Activated T-cell treated with anti-CD3 and anti-CD28 coated beads, Interleukin-2, amount 50 U/mL, for 48 hours (primary cell): Measurements from ENCODE around the gene CD46.
"Not testable (repeated sequence)": the region's sequence is repeated elsewhere in the genome, so short reads cannot be mapped to it uniquely, and the experiment has no call there.

Experiments
- DNase-seq, 2 experiments: peaks; one replicate each; pipeline ENCODE4 v3.0.0-alpha.2; 2020

Gene CD46

DNA sequence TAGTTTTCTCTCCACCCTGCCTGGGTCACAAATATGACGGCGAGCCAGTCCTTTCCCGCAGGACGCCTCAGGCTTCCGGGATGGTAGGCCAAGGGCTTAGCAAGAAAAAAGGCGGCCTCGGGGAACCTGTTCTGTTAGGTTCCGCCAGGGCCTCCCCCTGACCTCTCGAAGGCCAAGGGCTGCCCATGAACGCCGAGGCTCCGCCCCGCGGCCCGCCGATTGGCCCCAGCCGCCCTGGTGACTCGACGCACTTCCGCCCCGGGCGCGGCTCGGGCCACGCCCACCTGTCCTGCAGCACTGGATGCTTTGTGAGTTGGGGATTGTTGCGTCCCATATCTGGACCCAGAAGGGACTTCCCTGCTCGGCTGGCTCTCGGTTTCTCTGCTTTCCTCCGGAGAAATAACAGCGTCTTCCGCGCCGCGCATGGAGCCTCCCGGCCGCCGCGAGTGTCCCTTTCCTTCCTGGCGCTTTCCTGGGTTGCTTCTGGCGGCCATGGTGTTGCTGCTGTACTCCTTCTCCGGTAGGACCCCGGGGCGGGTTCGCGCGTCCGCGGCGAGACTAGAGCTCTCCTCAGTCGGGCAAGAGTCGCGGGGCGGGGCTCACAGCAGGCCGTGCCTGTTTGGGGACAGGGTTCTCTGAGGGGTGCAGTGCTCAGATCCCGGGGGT lies at the start of gene CD46:
TSS of gene CD46 (plus strand) at position 265 of the 666 bp plus-strand sequence. CDS start at position 424, 159 bp downstream.
- DNase-seq, result peak; percentile 95 to 96

GRCh38 chr1:207702317-207702716 lies 49.5 kb upstream of the CD46 start:
- DNase-seq, result no peak

GRCh38 chr1:207703712-207704111 lies 48.1 kb upstream of the CD46 start:
- DNase-seq, result no peak

- DNase-seq, result not testable (repeated sequence)
Measured at GRCh38 chr1:207708004-207708403, 43.9 kb upstream of the CD46 start.

DNA sequence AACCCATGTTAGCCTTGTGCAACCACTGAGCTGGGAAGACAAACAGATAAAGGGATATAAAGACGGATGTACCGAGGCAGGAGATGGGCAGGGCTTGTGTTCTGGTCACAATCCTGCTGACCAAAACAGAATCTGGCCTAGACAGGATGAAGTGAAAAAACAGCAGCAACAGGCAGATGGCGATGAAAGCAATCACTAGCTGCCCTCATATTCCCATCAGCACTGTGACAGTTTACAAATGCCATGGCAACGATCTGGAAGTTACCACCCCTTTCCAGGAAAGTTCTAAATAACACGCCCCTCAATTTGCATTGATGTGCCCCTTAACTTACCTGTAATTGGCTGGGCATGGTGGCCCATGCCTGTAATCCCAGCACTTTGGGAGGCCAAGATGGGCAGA lies 40.6 kb upstream of the CD46 start:
- DNase-seq, result no peak

GRCh38 chr1:207712701-207713100 lies 39.2 kb upstream of the CD46 start:
- DNase-seq, result not testable (repeated sequence)

- DNase-seq, result no peak
Measured at GRCh38 chr1:207713529-207713928, 38.3 kb upstream of the CD46 start.

DNA sequence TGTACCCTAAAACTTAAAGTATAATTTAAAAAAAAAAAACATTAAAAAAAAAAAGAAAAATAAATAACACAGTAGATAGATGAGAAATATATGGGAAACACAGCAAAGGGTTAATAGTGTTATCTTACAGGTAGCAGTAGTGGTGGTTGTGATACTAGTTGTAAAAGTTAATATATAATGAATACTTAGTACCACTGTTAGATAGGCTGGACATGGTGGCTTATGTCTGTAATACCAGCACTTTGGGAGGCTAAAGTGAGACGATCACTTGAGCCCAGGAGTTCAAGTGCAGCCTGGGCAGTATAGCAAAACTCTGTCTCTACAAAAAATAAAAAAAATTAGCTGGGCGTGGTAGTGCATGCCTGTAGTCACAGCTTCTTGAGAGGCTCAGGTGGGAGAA lies 32.6 kb upstream of the CD46 start:
- DNase-seq, result no peak

DNA sequence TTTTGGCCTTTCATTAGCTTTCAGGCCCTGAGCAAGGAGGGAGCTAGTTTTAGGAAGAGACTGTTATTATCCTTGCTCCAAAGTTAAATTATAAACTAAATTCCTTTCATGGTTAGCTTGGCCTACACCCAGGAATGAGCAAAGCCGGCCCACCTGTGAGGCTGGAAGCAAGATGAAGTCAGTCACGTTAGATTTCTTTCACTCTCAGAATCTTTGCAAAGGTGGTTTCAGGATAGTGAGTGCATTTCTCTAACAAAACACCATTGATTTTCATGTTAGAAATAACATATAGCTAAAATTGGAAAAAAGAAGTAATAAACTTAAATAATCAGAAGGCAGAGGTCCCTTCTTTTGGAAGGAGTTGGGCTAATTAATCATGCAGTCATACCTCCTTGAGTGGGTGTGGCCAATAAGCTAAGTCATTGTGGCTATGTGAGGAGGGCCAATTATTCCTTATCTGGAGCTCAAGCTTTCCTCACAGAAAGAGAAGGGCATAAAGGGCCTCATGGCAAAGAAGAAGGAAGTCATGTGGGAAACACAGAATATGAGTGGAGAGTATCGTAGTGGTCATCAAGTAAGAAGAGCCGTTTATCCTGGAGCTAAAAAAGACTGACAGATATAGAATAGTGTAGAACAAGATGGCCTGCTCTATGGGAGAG lies 23.5 kb upstream of the CD46 start:
- not testable (repeated sequence) for DNase-seq

- DNase-seq, result not testable (repeated sequence)
Measured at GRCh38 chr1:207737503-207738157, 14.2 kb upstream of the CD46 start.

GRCh38 chr1:207738158-207738659 lies 13.6 kb upstream of the CD46 start:
- DNase-seq, result not testable (repeated sequence)

DNA sequence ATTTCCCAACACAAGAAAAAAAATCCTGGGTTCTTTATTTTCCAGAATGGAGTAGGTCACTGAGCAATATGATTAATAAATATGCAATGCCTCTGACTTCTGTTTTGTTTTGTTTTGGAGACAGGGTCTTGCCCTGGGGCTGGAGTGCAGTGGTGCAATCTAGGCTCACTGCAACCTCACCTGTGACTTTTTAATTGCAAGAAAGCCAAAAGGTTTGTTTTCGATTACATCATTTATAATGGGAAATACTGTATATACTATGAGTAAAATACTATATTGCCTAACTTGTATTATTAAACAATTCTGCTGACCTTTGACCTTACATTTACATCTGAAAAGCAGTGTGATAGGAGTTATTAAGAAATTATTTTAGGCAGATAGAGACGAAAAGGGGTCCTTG lies 11.6 kb upstream of the CD46 start:
- DNase-seq, result no peak

DNA sequence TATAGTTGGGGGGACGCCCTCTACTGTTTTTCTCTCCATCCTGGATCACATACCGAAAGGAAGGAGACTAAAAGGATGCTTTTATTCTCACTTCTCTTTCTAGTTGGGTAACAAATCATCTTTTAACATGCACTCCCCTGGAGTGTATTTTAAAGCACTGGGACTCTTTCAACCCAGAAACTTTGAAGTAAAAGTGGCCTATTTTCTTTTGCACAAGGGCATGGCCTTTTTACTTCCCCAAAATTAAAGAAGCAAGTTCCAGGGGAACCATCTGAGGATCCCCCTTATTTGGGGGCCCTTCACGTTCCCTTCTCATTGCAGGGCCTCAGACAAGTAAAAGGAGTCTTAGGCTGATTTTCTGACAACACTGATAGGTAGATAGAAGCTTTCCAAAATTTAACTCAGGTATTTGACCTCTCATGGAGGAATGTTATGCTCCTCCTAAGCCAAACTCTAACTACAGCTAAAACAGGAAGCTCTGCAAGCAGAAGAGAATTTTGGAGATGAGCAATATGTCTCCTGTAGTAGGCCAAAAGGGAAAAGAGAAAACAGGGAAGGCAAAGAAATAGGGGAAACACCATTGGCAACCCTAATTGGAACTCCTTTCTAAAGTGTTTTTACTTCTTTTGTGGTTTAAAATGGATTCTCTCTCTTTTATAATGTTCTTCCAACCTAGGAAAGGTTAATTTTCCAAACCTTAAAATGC lies 8.9 kb upstream of the CD46 start:
- DNase-seq, result no peak

DNA sequence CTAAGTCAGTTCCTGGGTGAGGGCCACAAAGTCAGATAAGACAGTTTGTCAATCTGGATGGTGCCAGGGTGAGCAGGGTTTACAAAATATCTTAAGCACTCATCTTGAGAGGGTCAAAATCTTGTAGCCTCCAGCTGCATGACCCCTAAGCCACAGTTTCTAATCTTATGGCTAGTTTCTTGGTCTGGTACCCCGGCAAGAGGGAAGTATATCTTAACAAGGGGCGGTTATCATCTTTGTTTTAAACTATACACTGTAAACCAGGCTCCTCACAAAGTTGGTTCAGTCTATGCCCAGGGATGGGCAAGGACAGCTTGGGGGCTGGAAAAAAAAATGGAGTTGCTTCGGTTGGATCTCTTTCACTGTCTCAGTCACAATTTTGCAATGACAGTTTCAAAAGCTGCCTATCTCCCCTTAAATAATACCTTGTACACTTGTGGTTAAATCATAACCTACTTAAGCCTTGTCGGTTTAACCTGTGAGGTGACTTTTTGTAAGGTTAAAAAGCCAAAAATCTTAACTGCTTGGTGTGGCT lies 7.8 kb upstream of the CD46 start:
- DNase-seq, result no peak

DNA sequence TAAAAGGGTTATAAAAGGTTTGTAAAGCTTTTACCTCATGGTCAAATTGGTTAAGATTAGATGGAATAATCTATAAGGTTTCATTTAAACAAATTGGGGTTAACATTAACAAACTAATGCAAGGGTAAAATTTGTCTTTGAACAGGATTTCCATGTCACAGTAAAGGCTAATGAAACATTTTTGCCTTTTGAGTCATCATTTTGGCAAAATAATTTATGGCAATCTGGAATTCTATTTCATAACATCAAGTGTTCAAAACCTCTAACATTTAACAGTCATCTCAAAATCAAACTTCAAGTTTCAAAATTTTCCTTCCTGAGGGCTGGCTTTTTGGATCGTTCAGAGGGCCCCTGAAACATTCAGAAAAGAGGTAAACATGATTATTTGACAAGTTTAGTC lies 6.6 kb upstream of the CD46 start:
- DNase-seq, result no peak

DNA sequence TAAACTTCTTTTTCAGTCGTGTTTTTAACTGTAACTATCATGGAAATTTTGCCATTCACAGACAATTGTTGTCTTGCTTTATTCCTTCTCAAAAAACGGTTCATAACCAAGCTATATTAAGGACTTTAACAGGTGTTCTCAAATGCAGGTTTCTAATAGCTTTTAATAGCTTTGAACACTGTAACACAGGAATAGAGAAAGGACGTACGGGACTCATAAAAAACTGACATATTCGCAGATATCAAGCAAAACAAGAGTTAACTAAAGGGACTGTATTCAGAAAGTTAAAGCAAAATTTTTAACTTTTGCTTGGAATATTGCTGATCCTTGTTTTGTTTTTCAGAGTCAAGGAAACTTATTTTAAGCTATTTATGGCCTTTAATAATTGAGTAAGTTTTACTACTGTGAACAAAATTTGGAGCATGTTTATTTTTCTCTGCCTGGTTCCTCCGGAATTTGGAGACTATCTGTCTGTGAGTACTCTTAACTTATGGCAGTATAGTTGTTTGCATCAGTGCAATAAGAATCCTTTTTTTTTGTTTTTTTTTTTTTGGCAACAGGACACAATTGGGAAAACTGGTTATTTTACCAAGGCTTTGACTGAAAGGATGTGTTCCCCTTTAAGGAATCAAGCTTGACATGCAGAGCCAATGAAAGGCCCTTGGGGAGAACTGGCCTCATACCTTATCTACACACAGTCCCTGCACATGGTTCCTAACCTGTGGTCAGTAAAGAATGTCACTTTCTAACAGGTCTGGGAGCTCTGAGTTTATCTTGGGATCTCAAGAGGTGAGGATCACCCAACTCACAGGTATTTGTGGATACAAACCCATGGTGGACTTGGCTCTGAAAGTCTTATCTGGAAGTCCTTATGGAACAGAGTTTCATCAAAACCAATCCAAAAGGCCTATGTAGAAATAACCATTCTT lies 5.8 kb upstream of the CD46 start:
- no peak for DNase-seq

DNA sequence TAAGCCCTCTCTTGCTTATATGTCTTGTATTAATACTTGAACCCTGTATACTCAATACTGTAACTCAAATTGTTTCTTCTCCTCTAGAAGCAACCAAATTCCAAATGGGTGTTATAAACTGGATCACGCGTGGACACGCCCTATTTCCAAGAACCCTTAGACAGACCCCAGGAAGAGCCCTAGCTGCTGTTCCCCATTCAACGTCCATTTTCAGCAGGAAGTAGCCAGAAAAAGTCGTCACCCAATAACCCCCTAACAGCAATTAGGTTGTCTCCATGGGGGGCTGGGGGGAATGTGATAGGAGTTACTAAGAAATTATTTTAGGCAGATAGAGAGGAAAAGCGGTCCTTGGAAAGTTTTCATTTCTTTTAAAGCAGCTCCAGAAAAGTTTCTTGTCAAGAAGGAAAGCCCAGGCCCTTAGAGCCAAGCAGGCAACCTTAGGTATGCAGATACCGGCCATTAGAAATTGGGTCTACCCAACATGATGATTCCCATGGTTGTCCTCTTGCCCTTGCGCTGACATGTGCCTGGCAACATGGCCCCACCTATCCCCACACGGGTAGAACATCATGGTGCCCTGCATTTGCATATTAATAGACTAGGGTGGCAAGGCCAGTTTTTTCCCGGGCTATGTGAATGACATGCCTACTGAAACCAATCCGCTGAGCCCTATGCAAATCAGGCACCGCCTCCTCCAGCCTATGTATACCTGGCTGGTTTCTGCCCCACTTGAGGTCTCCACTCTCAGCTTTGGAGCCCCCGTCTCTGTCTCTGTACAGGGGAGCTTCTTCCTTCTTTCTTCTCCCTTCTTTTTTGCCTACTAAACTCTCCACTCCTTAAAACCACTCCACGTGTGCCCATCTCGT lies 4.0 kb upstream of the CD46 start:
- no peak for DNase-seq

DNA sequence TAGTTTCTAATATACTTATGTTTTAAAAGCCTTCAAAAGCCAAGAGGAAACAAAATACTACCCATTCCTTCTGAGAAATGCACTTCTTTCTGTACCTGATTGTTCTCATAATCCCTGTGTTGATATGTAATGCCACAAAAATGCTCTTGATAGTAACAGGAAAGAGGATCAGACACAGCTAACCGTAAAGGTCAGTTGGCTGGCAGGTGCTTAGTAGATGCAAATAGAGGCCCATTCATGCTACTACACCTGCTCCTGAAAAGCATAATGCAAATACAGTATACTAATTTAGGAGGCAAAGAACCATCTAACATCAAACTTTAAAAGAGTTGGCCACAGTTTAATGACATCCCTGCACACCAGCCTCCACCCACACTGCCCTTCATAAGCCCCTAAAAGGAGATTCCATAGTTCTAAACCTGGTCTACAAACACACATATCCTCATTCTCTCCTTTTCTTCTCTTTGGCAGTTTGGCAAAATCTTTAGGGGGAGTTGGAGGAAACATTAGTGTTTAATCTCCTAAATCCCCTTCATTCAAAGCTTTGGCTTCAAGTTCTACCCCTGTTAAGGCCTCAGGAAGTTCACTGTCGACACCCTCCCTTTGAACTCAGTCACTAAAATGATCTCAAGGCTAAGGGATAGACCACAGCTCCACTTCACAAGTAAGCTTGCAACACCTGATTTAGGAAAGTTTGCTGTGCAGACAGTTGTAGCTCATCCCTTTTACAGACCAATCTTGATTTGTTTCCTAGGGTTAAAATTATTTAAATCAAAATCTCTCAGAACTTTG lies 2.9 kb upstream of the CD46 start:
- DNase-seq, result no peak

GRCh38 chr1:207750631-207751305 lies 1.1 kb upstream of the CD46 start:
- no peak for DNase-seq

DNA sequence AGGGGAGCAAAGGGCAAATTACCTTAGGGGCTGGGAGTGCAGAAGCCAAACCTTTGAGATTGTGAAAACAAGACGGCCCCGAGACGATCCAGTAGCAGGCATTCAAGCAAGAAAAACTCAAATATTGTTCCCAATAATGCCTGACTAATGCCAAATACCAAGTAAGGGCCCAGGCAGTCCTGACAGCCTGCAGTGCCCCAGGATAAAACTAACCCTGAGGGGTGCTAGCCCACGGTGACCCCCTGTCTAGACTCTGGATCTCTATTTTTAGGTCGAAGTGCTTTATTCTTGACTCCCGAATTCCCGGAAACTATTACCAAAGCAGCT lies 428 bp upstream of the CD46 start:
- not testable (repeated sequence) for DNase-seq
